Aorta (tissue), 5 donors: ENCODE measurements around the gene SEMA5A. TPM values are rescaled to one million over a fixed set of nuclear protein-coding genes. Genes with fewer than 3 reads are reported as not detected.

Experiments used
- ATAC-seq: fragments of 200-7000 bp; cut with Tn5 transposase; one replicate; pipeline ENCODE4 v1.9.1; 2022; ENCODE audit warnings: moderate library complexity; ENCODE audit not compliant: low FRiP score
- DNase-seq, 2 donors: peaks; one replicate each; pipeline ENCODE4 v3.0.0-alpha.2; 2020
- H3K27ac ChIP-seq, 2 donors: one replicate each; pipeline ENCODE4 v1.5.1; 2013; ENCODE audit warnings: low read length in 2 of 2, mild to moderate bottlenecking in 2 of 2, moderate library complexity in 2 of 2, control low read depth in 1 of 2, inconsistent platforms in 1 of 2, low read depth in 1 of 2
- H3K27me3 ChIP-seq, 2 donors: one replicate each; pipeline ENCODE4 v1.6.1; 2013; ENCODE audit warnings: control low read depth in 1 of 2, low read length in 1 of 2, mild to moderate bottlenecking in 1 of 2, moderate library complexity in 1 of 2; ENCODE audit not compliant: insufficient read depth in 2 of 2, control insufficient read depth in 1 of 2
- H3K36me3 ChIP-seq, 2 donors: one replicate each; pipeline ENCODE4 v1.6.1; 2013; ENCODE audit warnings: control low read depth in 1 of 2, low read length in 1 of 2, mild to moderate bottlenecking in 1 of 2; ENCODE audit not compliant: insufficient read depth in 2 of 2, control insufficient read depth in 1 of 2
- H3K4me1 ChIP-seq, 2 donors: one replicate each; pipeline ENCODE4 v1.6.1; 2013; ENCODE audit warnings: low read length in 2 of 2, control low read depth in 1 of 2, mild to moderate bottlenecking in 1 of 2, moderate library complexity in 1 of 2; ENCODE audit not compliant: insufficient read depth in 2 of 2, control insufficient read depth in 1 of 2
- H3K4me3 ChIP-seq, 2 donors: one replicate each; pipeline ENCODE4 v1.5.1; 2013; ENCODE audit warnings: low read length in 2 of 2, control low read depth in 1 of 2, mild to moderate bottlenecking in 1 of 2
- H3K9me3 ChIP-seq: one replicate; pipeline ENCODE4 v1.6.1; 2013; ENCODE audit warnings: mild to moderate bottlenecking, low read length; ENCODE audit not compliant: control insufficient read depth
- WGBS, 2 donors: extraction: QIAGEN DNeasy Blood & Tissue Kit; methylation state at CpG; one replicate each; pipeline ENCODE4 v1.1.7; 2013; 5-methylcytosine and 5-hydroxymethylcytosine counted together
- intact Hi-C, 2 donors: fragments of 100-400 bp; cut with DNase I; formaldehyde crosslinking; loops; one replicate each; pipeline versions ENCODE4 v1.14.2 to v1.15.0; 2022
- polyA plus RNA-seq, 2 donors: library from polyadenylated mRNA; stranded (reverse); fragments of 200-250 nt; gene quantifications; one replicate each; pipeline ENCODE4 v1.2.3, GENCODE V29; 2013
- total RNA-seq, 2 donors: library from RNA; stranded (reverse); fragmentation: NEBNext Ultra II Directional; extraction: Animal tissue kit (Norgen Biotek cat#: 25700); gene quantifications; one replicate each; pipeline ENCODE4 v1.2.1, GENCODE V29; 2021
- donor health status: healthy with polysubstance abuse.
- donor health status: Bipolar disorder and iron deficiency.
- donor health status: DM: no; HTN: no; CAD: no.
- donor health status: DM: no; HTN: no; CAD: no.
- donor health status: DM: yes; HTN: yes; CAD: no.

The SEMA5A gene
- total and polyA plus RNA-seq, 4 donors = 1.8 to 21.8 (median 12.7) TPM

DNA sequence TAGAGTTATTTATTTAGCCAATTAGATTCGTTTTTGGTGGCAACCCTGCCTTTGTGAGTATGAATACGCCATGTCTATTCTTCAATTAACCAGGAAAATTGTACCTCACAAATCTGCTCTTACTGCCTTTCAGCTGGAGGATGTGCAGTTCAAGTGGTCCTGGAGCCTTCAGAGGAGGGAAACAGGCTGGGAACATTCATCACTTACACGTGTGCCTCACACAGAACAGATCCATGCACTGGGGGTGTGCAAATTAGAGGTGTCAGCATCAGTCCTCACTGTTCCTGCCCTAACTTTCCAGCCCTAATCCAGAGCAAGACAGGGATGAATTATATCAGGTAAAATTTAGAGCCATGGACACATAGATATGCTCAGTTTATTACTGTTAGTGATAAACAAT is 65.4 kb downstream of the SEMA5A start:
- intact Hi-C loops = no loop called here
- ATAC-seq = no peak
- WGBS, 2 donors = 63 to 68% methylated on average over 3 of the region's 3 CpGs
- Histone ChIP-seq H3K4me1 (no peaks in the 10 kb centered on the region), H3K27me3 (no peaks in the 10 kb centered on the region), H3K4me3 (no peak overlapping the region), H3K36me3 (no peaks in the 10 kb centered on the region), H3K9me3 (peaks cover 11% of the 10 kb centered on the region), H3K27ac (no peak overlapping the region)
- no peak for DNase-seq

- H3K27ac ChIP-seq = no peak overlapping the region
- no peaks in the 10 kb centered on the region for H3K36me3 ChIP-seq
- no peaks in the 10 kb centered on the region for H3K4me1 ChIP-seq
- H3K27me3 ChIP-seq = no peaks in the 10 kb centered on the region
- WGBS, 2 donors = 30 to 32% methylated on average over 3 of the region's 3 CpGs
- no peak for DNase-seq
- H3K9me3 ChIP-seq = peaks cover 11% of the 10 kb centered on the region
- no peak overlapping the region for H3K4me3 ChIP-seq
- no peak for ATAC-seq
- intact Hi-C loops = no loop called here
Measured at GRCh38 chr5:9479990-9480389, 65.9 kb downstream of the SEMA5A start.

DNA sequence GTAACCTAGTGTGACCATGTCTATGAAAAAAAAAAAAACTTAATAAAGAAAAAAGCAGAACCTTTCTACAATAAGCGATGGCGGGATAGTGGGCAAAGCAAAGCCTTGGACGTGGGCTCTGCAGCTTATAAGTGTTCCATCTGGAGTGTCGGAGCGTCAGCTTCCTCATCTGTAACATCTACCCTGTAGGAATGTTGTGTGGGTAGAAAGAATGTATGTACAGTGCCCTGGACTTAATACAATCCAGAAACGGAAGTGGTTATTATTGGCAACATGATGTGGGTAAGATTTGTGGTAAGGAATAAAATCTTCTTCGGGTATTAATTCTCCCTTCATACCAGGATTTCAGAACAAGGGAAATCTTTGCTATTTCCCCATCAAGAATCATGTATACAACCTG is 66.5 kb downstream of the SEMA5A start:
- intact Hi-C loops = no loop called here
- WGBS, 2 donors = 36 to 43% methylated on average over 7 of the region's 7 CpGs

GRCh38 chr5:9477537-9477936 is 68.3 kb downstream of the SEMA5A start:
- no peaks in the 10 kb centered on the region for H3K27me3 ChIP-seq
- no peak for ATAC-seq

More for the DNA sequence above, 66.5 kb downstream of the SEMA5A start:
- Histone ChIP-seq H3K9me3 (peaks cover 11% of the 10 kb centered on the region), H3K36me3 (no peaks in the 10 kb centered on the region), H3K27ac (no peak overlapping the region), H3K4me1 (no peaks in the 10 kb centered on the region), H3K27me3 (no peaks in the 10 kb centered on the region), H3K4me3 (no peak overlapping the region)
- ATAC-seq (no peak), DNase-seq (no peak)

DNA sequence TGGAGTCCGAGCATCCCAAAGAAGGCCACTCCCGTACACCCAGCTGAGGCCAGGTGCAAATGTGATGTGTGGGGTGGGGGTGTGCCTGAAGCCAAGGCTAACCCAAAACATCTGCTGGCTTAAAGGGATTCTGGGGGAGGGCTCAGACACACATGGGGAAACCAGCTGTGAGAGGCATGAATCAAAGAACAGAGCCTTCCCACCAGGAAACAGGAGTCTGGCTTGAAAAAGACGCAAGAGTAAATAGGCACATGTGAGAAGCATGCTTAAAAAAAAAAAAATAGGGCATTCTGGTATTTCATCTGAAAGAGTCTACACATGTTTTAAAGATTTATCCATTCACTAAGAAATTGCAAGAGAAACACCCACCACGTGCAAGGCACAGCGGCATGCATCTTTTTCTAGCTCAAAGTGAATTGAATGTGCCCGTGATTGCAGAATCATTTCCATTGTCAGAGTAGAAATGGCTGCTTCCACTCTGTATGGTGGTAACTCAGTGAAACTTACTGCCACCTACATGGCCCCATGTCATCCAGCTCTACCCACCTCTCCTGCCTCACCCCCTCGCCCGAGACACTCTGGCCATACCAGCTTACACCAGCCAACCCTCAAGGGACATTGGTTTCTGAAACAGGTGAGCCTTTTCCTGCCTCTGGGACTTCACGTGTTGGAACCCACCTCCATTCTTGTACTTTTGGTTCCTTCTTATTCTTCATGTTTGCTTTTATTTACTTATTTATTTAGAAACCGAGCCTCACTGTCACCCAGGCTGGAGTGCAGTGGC is 71.5 kb downstream of the SEMA5A start:
- 84 to 87% methylated on average over 10 of the region's 10 CpGs for WGBS, 2 donors
- intact Hi-C loops = no loop called here
- no peak overlapping the region for H3K4me3 ChIP-seq
- no peaks in the 10 kb centered on the region for H3K36me3 ChIP-seq
- no peaks in the 10 kb centered on the region for H3K4me1 ChIP-seq
- no peak for ATAC-seq
- H3K27me3 ChIP-seq = no peaks in the 10 kb centered on the region
- no peak overlapping the region for H3K27ac ChIP-seq
- peaks cover 7% of the 10 kb centered on the region for H3K9me3 ChIP-seq
- no peak for DNase-seq

More at GRCh38 chr5:9477537-9477936, 68.3 kb downstream of the SEMA5A start:
- Histone ChIP-seq H3K27ac (no peak overlapping the region), H3K4me3 (no peak overlapping the region), H3K36me3 (no peaks in the 10 kb centered on the region), H3K4me1 (no peaks in the 10 kb centered on the region), H3K9me3 (peaks cover 10% of the 10 kb centered on the region)
- DNase-seq = no peak
- WGBS, 2 donors = 84 to 89% methylated on average over 2 of the region's 2 CpGs
- intact Hi-C loops = no loop called here

DNA sequence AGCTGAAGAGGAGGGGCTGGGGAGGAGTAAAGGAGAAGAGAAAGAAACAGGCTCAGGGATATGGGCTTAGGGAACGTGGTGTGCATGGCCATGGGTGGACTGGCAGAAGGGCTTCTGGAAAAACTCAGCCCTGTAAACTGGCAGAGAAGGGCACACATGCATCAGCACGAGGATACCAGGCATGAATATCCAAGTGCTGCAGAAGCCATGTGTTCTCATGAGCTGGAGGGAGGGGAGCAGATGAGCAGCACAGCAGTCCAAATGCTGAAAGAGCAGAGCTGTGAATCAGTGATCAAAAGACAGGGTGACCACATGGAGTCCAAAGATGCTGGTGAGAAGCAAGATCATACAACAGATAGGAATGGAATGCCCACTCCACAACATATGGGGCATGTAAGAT is 72.3 kb downstream of the SEMA5A start:
- 66 to 81% methylated on average over 2 of the region's 2 CpGs for WGBS, 2 donors
- Histone ChIP-seq H3K27ac (no peak overlapping the region), H3K9me3 (peaks cover 7% of the 10 kb centered on the region), H3K4me3 (no peak overlapping the region), H3K27me3 (no peaks in the 10 kb centered on the region), H3K36me3 (no peaks in the 10 kb centered on the region), H3K4me1 (no peaks in the 10 kb centered on the region)
- ATAC-seq (no peak), DNase-seq (no peak)
- intact Hi-C loops = no loop called here

- ATAC-seq (no peak), DNase-seq (no peak)
- no peaks in the 10 kb centered on the region for H3K27me3 ChIP-seq
- no peaks in the 10 kb centered on the region for H3K36me3 ChIP-seq
- H3K27ac ChIP-seq = no peak overlapping the region
- 92 to 97% methylated on average over 1 of the region's 1 CpG for WGBS, 2 donors
- no peak overlapping the region for H3K4me3 ChIP-seq
- no peaks in the 10 kb centered on the region for H3K9me3 ChIP-seq
- H3K4me1 ChIP-seq = no peaks in the 10 kb centered on the region
- intact Hi-C loops = no loop called here
Measured at GRCh38 chr5:9470410-9470809, 75.5 kb downstream of the SEMA5A start.

- no peaks in the 10 kb centered on the region for H3K27me3 ChIP-seq
- H3K27ac ChIP-seq = no peak overlapping the region
- H3K4me1 ChIP-seq = no peaks in the 10 kb centered on the region
- 10 to 13% methylated on average over 4 of the region's 4 CpGs for WGBS, 2 donors
- DNase-seq = peak in 1 of 2 donors; percentile 74
- no peaks in the 10 kb centered on the region for H3K9me3 ChIP-seq
- ATAC-seq = peak; percentile 69
- intact Hi-C loops = loop anchor here in 1 of 2 donors (5.0 kb wide), 1 partner anchor 79 kb away; the partner anchor contains the start of gene SEMA5A
- H3K4me3 ChIP-seq = no peak overlapping the region
- no peaks in the 10 kb centered on the region for H3K36me3 ChIP-seq
Measured at GRCh38 chr5:9468060-9468388, 77.9 kb downstream of the SEMA5A start.
